ENCODE measurements around the gene ERC2. TPM values are rescaled to one million over a fixed set of nuclear protein-coding genes. Genes with fewer than 3 reads are reported as not detected.

The ERC2 gene
- polyA plus RNA-seq, 3 donors from 2014 or later, result not detected

DNA sequence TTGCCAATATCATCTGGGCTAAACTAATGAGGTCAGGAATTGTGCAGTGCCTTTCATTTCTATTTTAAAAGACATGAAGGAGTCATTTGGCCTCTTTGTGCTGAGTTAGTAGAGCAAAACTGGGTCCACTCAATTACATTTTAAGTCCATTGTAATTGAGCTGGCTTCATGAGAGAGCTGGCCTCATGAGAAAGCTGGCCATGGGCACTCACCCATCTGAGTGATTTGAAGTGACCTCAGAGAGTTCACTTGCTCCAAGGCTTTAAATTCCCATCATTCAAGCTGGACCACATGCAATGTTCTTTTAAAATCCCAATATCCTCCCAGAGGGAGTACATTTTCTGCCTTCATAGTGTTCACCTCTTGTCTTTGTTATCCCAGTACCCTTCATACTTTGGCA, 645.3 kb downstream of the ERC2 start:
- Mint-ChIP-seq H3K27me3 (ENCODE audit: low read depth in 3 of 3) (peaks cover 0 to 4% (median 2%) of the 10 kb centered on the region in 3 donors), H3K36me3 (no peaks in the 10 kb centered on the region), H3K4me3 (no peak overlapping the region), H3K4me1 (no peaks in the 10 kb centered on the region), H3K9me3 (peaks cover 0 to 17% (median 4%) of the 10 kb centered on the region in 6 donors), H3K27ac (no peak overlapping the region)
- DNase-seq, result no peak

DNA sequence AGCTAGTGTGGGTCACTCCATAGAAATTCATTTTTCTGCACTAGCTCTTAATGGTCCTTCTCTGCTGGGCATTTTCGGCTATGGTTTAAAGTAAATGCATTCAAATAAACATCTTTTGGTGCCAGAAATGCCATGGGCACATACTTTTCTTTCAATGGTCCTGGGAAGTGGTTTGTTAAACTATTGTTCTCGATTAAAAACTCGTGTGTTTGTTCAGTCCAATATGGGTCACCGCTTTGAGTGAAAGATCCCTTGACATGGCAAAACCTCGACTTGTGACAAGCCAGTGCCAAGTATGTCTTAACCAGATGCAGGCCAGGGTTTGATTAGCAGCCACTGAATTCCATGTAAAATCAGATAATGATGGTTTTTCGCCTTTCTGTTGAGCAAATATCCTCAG, 649.3 kb downstream of the ERC2 start:
- H3K27ac Mint-ChIP-seq, result no peak overlapping the region
- peaks cover 0 to 3% (median 2%) of the 10 kb centered on the region in 3 donors for H3K27me3 Mint-ChIP-seq (ENCODE audit: low read depth in 3 of 3)
- DNase-seq, result no peak
- no peak overlapping the region for H3K4me3 Mint-ChIP-seq
- H3K9me3 Mint-ChIP-seq, result peaks cover 0 to 12% (median 2%) of the 10 kb centered on the region in 6 donors
- no peaks in the 10 kb centered on the region for H3K36me3 Mint-ChIP-seq
- no peaks in the 10 kb centered on the region for H3K4me1 Mint-ChIP-seq

DNA sequence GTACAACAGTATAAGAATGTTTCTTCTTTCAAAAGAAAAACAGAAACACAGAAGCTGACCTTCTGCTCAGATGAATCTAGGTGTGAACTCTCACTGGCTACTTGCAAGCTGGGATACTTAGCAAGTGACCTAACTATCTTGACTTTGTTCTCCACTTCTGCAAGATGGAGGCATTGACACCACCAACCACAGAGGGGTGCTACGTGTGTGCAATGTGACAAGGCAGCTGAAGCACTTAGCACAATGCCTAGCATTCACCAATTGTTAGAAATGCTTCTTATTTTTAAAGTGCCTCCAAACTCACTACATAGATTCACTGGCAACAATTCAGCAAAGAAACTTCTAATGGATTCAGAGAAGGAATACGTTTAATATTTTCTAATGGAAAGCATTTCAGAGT, 649.8 kb downstream of the ERC2 start:
- Mint-ChIP-seq H3K27ac (no peak overlapping the region), H3K36me3 (no peaks in the 10 kb centered on the region), H3K4me3 (no peak overlapping the region), H3K27me3 (ENCODE audit: low read depth in 3 of 3) (peaks cover 0 to 3% (median 2%) of the 10 kb centered on the region in 3 donors), H3K4me1 (no peaks in the 10 kb centered on the region), H3K9me3 (peaks cover 0 to 12% (median 2%) of the 10 kb centered on the region in 6 donors)
- DNase-seq, result no peak

DNA sequence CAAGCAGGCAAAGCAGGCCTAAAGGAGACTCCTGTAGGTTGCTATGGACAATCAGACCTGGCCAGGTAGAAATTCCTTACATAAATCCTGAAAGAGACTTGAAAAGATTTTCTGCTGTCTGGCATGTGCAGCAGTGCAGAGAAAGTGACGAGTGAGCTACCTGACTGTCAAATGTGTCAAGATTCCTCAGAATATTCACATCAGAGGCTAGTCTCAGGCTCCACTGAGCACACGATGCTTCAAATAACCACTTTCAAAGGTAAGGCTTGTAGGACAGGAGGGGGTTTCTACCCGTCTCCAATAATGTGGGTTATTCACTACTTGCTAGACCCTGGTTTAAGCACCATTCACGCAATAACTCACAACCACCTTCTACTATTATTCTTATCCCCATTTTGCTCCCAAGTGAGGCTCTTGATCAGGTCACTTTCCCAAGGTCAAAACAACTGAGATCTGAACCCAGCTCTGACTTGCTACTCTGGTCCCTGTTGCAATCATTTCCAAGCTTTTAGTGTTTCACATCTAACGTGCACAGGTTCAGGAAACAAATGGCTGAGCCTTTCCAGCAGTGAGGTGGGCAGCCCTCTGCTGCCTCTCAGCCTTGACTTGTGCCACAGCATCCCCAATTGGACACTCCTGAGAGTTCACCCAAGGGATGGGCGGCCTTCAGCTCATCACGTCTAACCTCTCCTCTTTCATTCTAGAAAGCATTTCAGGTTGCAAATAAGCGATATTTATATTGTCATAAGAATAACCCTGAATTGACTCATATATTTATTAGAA, 651.3 kb downstream of the ERC2 start:
- no peak for DNase-seq
- Mint-ChIP-seq H3K27me3 (ENCODE audit: low read depth in 3 of 3) (peaks cover 1 to 3% (median 2%) of the 10 kb centered on the region in 3 donors), H3K4me3 (no peak overlapping the region), H3K9me3 (peaks cover 0 to 11% (median 2%) of the 10 kb centered on the region in 6 donors), H3K36me3 (no peaks in the 10 kb centered on the region), H3K27ac (no peak overlapping the region), H3K4me1 (no peaks in the 10 kb centered on the region)

DNA sequence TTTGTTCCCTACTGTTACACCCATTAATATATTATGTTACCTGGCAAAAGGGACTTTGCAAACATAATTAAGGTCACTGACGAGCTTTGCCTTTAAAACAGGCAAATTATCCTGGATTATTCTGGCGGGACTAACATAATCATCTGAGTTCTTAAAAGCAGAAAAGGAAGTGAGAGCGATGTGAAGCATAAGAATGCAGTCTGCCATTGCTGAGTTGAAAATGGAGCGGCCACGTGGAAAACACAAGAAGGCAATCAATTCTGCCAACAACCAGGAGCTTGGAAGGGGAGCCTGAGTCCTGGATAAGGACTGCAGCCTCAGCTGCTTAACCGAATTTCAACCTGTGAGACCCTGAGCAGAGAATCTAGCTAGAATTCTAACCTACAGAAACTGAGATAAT, 653.0 kb downstream of the ERC2 start:
- no peak for DNase-seq
- Mint-ChIP-seq H3K27ac (no peak overlapping the region), H3K9me3 (peaks cover 0 to 2% (median 0%) of the 10 kb centered on the region in 6 donors), H3K36me3 (no peaks in the 10 kb centered on the region), H3K4me3 (no peak overlapping the region), H3K4me1 (no peaks in the 10 kb centered on the region), H3K27me3 (ENCODE audit: low read depth in 3 of 3) (peaks cover 0 to 1% (median 1%) of the 10 kb centered on the region in 3 donors)

DNA sequence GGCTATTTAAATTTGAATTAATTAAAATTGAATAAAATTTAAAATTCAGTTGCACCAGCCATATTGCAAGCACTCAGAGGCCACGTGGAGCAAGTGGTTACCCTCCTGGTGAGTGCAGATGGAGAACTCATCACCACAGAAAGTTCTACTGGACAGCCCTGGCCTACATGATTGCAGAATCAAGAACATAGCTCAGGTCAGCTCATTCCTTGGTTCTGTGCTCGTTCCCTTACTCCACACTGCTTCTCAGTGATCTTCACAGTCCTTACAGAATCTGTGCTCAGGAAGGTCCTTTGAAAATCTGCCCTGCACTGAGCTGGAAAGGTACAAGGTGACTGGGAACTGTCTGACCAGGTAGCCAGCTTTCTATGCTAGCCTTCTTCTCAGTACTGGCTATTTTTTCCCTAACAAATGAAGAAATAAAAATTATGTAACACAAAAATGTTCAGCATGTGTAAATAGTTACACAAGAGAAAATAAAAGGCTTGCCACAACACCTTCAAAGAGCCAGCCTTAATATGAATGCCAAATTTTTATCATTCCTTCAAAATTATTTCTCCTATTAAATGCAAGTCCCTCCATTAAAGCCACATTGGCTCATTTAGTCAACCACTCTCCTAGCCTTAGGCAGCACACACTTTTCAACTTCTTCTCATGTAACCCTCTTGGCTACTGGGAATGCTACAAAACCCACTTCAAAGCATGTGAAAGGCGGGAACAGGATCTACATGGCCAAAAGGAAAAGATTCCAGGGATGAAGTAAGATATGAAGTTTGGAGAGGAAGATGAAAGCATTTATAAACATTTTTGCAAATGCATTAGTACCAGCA, 654.8 kb downstream of the ERC2 start:
- H3K27ac Mint-ChIP-seq, result no peak overlapping the region
- peaks cover 0 to 1% (median 1%) of the 10 kb centered on the region in 3 donors for H3K27me3 Mint-ChIP-seq (ENCODE audit: low read depth in 3 of 3)
- no peaks in the 10 kb centered on the region for H3K36me3 Mint-ChIP-seq
- no peaks in the 10 kb centered on the region for H3K4me1 Mint-ChIP-seq
- DNase-seq, result no peak
- H3K9me3 Mint-ChIP-seq, result peaks cover 0 to 4% (median under 1%) of the 10 kb centered on the region in 6 donors
- no peak overlapping the region for H3K4me3 Mint-ChIP-seq

DNA sequence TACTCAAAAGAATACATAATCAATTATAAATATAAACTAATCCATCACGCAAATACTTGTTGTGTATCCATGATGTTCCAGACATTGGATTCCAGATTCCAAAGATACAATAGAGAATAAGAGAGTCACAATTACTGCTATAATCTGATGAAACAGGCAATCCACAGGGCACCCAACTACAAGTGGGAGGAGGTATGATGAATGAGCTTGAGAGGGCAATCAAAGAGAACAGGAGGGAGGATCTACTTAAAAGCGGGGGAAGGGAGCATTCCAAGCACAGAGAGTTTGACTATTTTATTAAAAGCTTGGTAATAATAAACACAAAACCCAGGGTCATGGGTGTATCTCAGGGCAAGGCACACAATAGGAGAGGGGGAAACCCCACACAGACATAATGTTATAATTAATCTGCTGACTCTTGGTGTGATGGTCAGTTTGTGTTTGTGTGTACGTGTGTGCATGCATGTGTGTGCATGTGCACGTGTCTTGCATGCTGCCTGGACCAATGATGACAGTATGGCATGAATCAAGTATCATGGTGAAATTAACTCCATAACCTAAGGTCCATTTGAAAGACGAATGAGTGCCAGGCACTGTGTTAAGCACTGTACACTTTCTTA, 655.8 kb downstream of the ERC2 start:
- H3K4me1 Mint-ChIP-seq, result no peaks in the 10 kb centered on the region
- no peaks in the 10 kb centered on the region for H3K36me3 Mint-ChIP-seq
- peaks cover 0 to 1% (median 1%) of the 10 kb centered on the region in 3 donors for H3K27me3 Mint-ChIP-seq (ENCODE audit: low read depth in 3 of 3)
- H3K9me3 Mint-ChIP-seq, result peaks cover 0 to 2% (median under 1%) of the 10 kb centered on the region in 6 donors
- no peak overlapping the region for H3K4me3 Mint-ChIP-seq
- H3K27ac Mint-ChIP-seq, result no peak overlapping the region
- no peak for DNase-seq

DNA sequence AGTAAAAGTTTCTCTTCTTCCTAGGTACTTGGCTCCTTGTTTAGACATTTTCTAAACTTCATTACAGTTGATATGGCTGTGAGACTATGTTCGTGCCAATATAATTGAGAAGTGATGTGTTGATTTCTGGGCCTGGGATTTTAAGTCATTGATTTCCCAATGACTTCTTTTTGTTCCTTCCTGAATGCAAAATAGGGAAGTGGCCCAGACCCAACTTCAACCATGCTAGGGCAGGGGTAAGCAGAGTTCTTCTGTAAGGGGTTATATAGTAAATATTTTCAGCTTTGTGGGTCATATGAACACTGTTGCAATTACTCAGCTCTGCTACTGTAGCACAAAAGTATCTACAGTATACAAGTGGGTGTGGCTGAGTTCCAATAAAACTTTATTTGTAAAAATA, 661.1 kb downstream of the ERC2 start:
- no peaks in the 10 kb centered on the region for H3K36me3 Mint-ChIP-seq
- H3K27ac Mint-ChIP-seq, result no peak overlapping the region
- peaks cover 0 to 15% (median 5%) of the 10 kb centered on the region in 6 donors for H3K9me3 Mint-ChIP-seq
- no peaks in the 10 kb centered on the region for H3K4me1 Mint-ChIP-seq
- no peak overlapping the region for H3K4me3 Mint-ChIP-seq
- DNase-seq, result no peak
- no peaks in the 10 kb centered on the region for H3K27me3 Mint-ChIP-seq (ENCODE audit: low read depth in 3 of 3)

DNA sequence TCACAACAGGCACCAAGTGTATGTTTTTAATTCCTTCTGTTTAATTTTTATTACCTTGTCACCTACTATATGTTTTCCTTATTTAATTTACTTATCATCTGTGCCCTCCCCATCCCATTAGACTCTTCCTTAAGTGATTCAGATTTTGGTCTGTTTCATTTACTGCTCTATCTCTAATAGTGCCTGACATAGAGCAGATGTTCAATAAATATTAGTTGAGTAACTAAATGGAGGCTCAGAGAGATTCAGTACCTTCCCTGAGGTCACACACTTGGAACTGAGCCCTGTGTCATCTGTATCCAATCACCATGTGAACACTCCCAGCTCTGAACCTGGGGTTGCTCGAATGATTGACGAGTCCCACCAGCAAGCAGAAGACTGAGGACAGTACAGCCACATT, 663.1 kb downstream of the ERC2 start:
- Mint-ChIP-seq H3K9me3 (peaks cover 0 to 15% (median 5%) of the 10 kb centered on the region in 6 donors), H3K36me3 (no peaks in the 10 kb centered on the region), H3K4me3 (no peak overlapping the region), H3K4me1 (no peaks in the 10 kb centered on the region), H3K27ac (no peak overlapping the region), H3K27me3 (ENCODE audit: low read depth in 3 of 3) (no peaks in the 10 kb centered on the region)
- no peak for DNase-seq

DNA sequence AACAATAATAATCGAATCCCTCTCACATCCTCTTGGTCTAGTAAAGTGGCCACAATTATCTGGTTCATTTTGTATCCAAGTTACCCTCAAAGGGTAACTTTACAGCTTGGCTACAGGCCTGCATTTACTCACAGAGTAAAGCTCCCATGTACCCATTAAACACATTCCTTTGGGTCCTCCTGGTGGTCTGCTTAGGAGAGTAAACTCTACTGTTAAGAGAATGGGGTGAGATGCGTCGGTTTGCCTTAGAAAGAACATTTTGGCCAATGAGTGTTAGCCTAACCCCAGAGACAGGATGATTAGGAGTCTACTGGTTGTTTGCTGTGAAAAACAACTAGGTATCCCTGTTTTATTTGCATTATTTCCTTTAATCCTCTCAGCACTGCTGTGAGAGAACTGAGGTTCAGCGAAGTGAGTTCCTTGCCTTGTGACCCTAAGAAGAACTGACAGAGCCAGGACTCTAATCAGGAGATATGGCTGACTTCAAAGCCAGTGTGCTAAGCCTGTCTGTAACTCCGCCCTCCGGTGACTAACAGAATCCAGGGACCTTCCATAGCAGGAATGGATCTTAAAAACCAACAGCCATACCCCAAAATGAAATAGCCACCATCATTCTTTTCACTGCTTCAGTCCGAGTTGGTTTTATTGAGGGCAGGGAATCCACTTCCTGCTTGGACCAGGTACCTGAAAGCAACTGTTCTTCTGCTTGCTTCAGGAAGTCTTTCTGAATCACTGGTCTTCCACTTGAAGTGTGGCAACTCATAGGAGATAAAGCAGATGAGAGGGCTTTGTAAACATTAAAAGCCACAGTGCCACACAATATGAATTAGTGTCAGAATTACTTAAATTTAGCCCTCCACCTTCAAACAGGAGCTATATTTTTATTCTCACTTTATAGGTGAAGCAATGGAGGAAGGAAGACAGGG, 663.8 kb downstream of the ERC2 start:
- H3K27me3 Mint-ChIP-seq (ENCODE audit: low read depth in 3 of 3), result no peaks in the 10 kb centered on the region
- no peaks in the 10 kb centered on the region for H3K36me3 Mint-ChIP-seq
- no peak overlapping the region for H3K27ac Mint-ChIP-seq

DNA sequence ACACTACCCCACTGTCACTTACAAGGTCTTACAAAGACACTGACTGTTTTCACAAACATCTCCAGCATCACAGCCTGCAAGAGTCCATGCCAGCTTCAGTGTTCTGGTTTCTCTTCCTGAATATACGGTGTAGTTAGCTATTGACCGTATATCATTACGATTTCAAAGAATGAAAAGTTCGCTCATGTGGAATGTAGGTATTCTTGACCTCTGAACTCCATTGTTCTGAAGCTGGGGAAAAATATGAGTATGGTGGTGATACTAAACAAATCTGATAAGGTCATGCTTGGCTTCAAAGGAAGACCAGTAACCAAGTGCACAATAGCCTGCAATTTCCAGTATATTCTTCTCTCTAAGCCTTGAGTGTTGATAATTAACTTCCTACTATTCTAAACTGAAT, 665.5 kb downstream of the ERC2 start:
- H3K36me3 Mint-ChIP-seq, result no peaks in the 10 kb centered on the region
- DNase-seq, result no peak
- H3K4me3 Mint-ChIP-seq, result no peak overlapping the region
- H3K27ac Mint-ChIP-seq, result no peak overlapping the region
- H3K9me3 Mint-ChIP-seq, result peaks cover 0 to 15% (median 3%) of the 10 kb centered on the region in 6 donors
- H3K27me3 Mint-ChIP-seq (ENCODE audit: low read depth in 3 of 3), result no peaks in the 10 kb centered on the region
- no peaks in the 10 kb centered on the region for H3K4me1 Mint-ChIP-seq

More for the DNA sequence above, 663.8 kb downstream of the ERC2 start:
- Mint-ChIP-seq H3K4me3 (no peak overlapping the region), H3K9me3 (peaks cover 0 to 15% (median 5%) of the 10 kb centered on the region in 6 donors), H3K4me1 (no peaks in the 10 kb centered on the region)
- no peak for DNase-seq

DNA sequence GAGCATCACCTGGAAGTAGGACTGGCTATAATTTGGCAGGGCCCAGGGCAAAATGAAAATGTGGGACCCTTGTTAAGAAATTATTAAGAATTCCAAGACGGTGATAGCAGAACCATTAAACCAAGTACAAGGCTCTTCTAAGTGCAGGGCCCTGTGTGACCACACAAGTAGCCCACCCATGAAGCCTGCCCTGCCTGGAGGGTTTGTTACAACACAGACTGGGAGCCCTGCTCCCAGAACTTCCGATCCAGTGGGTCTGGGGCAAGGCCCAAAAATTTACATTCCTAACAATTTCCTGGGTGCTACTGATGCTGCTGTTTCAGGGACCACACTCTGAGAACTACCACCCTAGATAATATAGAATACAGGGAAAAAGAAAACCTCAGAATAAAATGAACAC, 666.6 kb downstream of the ERC2 start:
- Mint-ChIP-seq H3K27ac (no peak overlapping the region), H3K4me3 (no peak overlapping the region), H3K4me1 (no peaks in the 10 kb centered on the region), H3K9me3 (peaks cover 0 to 15% (median 3%) of the 10 kb centered on the region in 6 donors), H3K36me3 (no peaks in the 10 kb centered on the region), H3K27me3 (ENCODE audit: low read depth in 3 of 3) (no peaks in the 10 kb centered on the region)
- DNase-seq, result no peak

DNA sequence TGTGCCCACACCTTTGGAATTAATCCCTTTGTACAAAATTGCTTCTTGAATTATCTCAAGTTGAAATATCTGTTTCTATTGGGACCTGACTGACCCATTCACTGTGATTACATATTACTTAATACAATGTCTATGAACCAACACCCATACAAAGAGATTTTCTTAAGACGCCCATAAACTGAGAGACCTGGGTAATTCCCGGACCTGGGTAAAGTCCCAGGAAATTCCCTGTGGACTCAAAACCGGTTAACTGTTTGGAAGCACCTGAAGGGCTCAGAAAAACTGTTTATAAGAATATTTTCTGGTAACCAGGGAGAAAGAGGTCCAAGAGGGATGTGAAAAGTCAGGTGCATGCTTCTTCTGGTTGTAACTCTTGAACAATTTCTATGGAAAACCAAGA, 667.2 kb downstream of the ERC2 start:
- Mint-ChIP-seq H3K9me3 (peaks cover 0 to 14% (median 2%) of the 10 kb centered on the region in 6 donors), H3K27ac (no peak overlapping the region), H3K36me3 (no peaks in the 10 kb centered on the region), H3K4me1 (no peaks in the 10 kb centered on the region), H3K27me3 (ENCODE audit: low read depth in 3 of 3) (no peaks in the 10 kb centered on the region), H3K4me3 (no peak overlapping the region)
- no peak for DNase-seq
